GM19467 (cell line): ENCODE data around the gene RASGRP3.

Experiments used
- ATAC-seq: cut with Tn5 transposase; IDR thresholded peaks from one replicate; pipeline ENCODE4 v1.9.1; 2021; ENCODE audit warnings: mild to moderate bottlenecking, moderate library complexity; ENCODE audit not compliant: unreplicated experiment

Gene RASGRP3

GRCh38 chr2:33492399-33493134 lies 16.1 kb downstream of the RASGRP3 start:
- no peak for ATAC-seq

GRCh38 chr2:33494155-33494779 lies 17.8 kb downstream of the RASGRP3 start:
- ATAC-seq, result peak; percentile 48

DNA sequence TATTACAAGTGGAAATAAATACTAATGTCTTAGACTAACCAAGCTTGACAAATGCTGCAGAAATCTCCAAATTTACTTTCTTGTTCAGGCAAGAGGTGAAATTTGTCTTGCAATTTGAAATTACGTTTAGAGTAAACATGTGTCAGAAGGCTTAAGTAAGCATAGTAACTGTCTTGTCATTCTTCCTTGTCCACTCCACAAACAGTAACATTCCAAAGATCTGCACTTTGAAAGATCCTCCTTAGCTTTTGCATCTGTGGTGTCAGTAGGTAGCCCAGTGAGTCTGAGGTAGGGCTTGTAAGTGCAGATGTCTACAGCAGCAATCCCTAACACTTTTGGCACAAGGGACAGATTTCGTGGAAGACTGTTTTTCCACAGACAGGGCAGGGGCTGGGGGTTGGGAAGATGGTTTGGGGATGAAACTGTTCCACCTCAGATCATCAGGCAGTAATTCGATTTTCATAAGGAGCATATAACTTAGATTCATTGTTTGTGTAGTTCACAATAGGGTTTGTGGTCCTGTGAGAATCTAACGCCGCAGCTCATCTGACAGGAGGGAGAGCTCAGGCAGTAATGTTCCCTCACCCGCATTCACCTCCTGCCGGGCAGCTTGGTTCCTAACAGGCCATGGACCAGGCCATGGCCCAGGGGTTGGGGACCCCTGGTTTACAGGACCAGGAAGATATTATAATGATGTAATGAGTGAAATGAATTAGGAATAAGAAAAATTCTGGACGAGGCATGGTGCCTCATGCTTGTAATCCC lies 18.6 kb downstream of the RASGRP3 start:
- ATAC-seq, result no peak

DNA sequence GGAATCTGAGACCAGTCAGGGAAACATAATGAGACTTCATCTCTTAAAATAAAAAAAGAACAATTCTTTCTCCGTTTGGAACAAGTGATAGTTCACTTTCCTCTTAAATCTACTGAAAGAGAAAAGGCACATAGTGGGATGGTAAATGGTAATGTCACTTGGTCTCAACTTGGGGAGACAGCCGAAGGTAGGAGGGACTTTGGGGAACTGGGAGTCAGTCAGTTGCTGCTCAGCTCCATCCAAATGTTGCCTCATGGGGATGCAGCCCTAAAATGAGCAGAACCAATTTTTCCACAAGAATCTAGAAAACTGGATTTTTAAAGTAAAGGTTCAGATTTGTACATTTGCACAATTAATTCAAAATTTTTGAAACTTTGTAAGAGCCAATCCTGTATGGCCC lies 19.2 kb downstream of the RASGRP3 start:
- ATAC-seq, result no peak

DNA sequence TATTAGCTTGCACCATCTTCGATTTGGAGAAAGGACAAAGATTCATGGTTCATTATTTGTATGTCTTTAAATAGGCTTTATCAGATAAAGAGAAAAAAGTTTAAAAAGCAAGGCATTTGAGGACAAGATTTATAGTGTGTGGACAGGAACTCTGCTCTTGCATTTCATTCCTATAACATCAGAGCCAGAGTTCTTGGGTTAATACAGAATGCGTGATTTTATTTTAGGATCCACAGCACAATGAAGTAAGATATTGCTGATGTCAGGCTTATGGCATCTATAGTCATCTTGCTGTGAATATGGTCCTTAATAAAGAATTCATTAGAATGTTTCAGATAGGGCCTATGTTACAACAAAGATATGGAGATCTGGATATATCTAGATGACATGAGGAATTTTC lies 19.7 kb downstream of the RASGRP3 start:
- ATAC-seq, result no peak

DNA sequence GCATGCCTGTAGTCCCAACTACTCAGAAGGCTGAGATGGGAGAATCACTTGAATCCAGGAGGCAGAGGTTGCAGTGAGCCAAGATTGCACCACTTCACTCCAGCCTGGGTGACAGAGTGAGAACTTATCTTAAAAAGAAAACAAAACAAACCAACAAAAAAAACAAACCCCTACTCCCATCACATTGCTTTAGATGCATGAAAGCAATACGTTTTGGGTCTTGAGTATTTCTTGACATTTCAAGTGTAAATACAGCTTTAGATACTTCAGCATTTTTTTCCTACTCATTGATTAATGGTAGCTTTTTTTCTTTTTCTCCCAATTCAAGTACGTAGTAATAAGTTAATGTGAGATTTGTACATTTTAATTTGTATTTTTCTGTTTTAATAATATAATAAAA lies 20.3 kb downstream of the RASGRP3 start:
- ATAC-seq, result no peak

DNA sequence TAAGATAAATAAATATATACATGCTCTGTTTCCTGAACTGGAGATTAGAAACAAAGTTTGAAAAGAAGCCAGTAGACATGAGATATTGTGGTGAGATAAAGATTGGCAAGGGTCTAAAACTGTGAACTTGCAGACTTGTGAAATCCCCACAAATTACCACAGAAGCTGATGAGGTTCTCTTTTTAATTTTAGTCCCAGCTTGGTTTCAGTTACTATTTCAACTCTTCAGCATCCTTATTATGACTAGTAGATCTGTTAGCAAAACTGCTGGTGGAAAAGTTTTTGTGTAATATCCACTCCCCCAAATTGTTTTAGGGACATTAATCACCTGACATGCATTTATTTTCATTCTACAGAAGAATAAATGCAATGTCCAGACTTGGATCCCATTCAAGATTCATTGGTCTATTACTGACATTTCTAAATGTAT lies 20.8 kb downstream of the RASGRP3 start:
- ATAC-seq, result peak; percentile 40

DNA sequence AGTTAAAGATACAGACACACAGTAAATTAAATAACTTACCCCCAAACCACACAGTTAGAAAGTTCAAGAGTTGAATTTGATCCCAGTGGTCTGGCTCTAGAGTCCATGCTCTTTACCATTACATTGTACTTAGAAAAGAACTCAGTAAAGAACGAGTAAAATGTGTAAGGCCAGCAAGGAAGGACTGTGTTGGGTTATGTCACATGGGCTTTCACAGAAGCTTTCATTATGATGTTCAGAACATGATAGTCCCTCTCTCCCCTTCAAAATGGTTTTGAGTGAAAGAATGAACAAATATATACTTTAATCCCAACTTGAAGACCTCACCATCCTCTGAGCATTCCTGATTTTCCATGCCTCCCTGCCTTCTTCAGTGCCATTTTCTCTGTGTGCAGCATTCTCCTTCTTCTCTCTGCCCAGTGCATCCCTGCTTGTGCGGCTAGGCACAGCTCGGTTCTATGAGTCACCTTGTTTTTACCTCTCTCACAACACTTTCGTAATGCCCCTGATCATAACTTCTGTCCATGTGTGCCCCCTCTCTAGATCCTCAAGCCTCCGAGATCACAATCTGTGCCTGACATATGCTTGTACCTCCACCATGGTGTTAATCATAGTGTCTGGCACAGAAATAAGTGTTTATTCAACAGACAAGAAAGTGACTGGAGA lies 22.0 kb downstream of the RASGRP3 start:
- ATAC-seq, result no peak

DNA sequence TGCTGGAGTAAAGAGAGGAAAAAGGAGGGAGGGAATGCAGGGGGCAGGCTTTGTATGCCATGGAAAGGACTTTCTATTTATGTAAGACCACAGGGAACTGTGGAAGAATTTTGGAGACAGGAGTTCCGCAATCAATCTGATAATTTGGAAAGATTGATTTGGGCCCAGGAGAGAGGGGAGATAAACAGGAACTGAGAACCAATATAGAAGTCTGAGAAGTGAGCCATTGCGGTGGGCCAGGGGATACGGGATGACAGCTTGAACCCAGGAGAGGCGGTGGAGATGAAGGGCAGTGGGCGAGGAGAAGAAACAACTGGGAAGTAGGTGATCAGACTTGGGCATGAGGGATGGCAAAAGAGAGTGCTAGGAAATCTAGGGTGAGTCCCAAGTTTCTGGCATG lies 23.7 kb downstream of the RASGRP3 start:
- no peak for ATAC-seq

- no peak for ATAC-seq
Observed at GRCh38 chr2:33502025-33502424, 25.6 kb downstream of the RASGRP3 start.

DNA sequence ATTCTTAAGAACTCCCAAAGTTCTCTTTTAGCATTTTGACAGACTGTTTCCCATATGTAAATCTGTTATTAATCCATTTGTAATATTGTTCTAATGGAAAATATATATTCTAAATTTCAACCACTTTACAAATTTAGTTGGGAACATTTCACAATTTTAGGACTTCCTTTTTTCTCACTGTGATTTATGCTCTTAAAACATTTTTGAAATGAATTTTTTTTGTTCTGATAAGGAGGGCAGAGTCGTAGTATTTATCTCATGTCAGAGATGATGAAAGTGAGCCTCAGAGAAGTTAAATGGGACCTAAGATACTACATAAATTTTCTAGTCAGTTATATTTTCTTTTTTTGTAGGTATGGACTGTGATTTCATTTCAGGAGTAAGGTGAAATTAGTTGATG lies 26.6 kb downstream of the RASGRP3 start:
- ATAC-seq, result no peak

- ATAC-seq, result no peak
Observed at GRCh38 chr2:33505966-33506365, 29.5 kb downstream of the RASGRP3 start.

DNA sequence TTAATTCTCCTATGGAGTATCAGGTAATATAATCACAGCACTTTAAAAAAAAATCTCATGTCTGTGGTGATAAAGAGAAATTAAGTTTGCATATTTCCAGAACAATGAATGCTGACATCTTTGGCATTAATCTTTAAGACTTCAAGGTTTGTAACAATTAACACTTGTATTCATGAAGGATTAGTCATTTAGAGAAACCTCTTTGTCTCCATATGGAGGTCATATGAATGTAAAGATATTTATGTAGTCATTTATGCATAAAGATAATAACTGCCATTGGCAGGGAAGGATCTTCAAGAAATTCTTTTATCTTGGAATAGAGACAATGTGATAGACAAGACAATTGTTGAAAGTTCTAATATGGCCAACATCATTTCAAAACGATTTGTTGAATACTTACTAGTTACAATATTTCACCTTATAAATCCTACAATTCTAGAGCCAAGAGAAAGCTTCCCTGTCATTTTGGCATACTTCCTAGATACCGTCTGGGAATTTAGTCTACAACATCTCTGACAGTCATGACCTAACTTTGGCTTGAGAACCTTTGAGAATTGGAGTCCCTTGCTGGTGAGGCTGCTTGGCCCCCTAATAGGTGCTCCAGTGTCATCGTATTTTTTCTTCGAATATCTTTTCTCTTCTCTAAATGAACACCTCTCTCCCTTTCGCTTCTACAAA lies 33.6 kb downstream of the RASGRP3 start:
- ATAC-seq, result no peak

DNA sequence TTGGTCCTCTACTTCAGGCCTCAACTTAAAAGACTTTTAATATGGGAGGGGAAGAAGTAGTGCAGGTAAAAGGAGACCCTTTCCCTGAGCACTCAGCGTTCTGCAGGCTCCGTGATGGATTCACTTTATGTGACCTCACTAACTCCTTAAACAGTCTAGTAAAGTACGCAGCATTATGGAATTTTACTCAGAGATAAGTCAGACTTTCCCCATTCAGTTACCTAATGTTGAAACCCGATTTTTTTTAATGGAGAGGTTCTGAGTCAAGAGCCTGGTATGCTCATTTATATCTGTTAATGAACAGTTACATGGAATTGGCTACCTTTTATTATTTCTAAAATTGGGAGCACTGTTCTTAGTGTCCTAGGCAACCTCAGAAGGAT lies 34.1 kb downstream of the RASGRP3 start:
- ATAC-seq, result no peak

- ATAC-seq, result no peak
Observed at GRCh38 chr2:33511141-33511540, 34.7 kb downstream of the RASGRP3 start.

- no peak for ATAC-seq
Observed at GRCh38 chr2:33512112-33512511, 35.7 kb downstream of the RASGRP3 start.

GRCh38 chr2:33513480-33513879 lies 37.0 kb downstream of the RASGRP3 start:
- ATAC-seq, result no peak

GRCh38 chr2:33516456-33516995 lies 40.1 kb downstream of the RASGRP3 start:
- ATAC-seq, result no peak

GRCh38 chr2:33518200-33518599 lies 41.8 kb downstream of the RASGRP3 start:
- no peak for ATAC-seq

DNA sequence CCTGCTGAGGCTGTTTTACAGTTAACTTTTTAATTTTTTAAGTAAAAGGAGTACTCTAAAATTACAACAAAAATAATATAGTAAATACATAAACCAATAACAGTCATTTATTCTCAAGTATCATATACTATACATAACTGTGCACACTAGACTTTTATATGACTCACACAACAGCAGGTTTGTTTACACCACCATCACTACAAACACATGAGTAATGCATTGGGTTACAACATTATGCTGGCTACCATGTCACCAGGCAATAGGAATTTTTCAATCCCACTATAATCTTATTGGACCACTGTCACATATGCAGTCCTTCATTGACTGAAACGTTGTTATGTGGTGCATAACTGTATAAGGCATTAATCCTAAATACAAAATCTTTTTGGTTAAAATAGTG lies 42.5 kb downstream of the RASGRP3 start:
- ATAC-seq, result no peak
